Measurements from ENCODE around the gene RELL1. TPM values are rescaled to one million over a fixed set of nuclear protein-coding genes. Genes with fewer than 3 reads are reported as not detected.

RELL1 gene
- total RNA-seq, 4 donors from 2014 or later: 44.4 to 83.3 (median 73.6) TPM

DNA sequence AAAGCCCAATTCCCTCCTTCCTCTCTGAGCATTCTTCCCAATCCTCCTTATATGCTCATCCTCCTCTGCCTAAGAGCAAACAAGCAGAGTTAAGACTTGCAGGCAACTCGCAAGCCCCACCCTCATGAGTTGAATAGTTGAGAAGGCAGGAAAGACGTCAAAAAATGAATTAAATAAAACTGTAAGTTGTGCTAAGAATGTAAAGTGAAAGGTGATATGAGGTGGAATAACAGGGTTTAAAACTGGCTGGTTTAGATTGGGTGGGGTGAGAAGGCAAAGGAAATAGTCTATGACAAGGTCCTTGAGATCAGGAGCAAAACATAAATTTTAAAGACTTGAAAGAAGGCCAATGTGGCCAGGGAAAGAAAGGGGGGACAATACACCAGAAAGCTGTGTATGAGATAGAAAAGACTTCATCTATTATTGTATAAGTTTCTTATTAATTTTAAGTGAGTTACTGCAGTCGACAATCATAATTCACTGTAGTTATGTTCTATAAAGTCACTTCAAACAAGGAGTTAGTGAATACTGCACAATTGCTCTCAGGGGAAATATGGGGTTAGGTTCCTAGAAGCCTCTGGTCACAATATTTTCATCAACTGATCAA, 124.9 kb downstream of the RELL1 start:
- no peak overlapping the region for H3K4me3 ChIP-seq
- H3K27me3 ChIP-seq: no peaks in the 10 kb centered on the region
- no peaks in the 10 kb centered on the region for H3K4me1 ChIP-seq
- intact Hi-C loops (cut with DNase I): no loop called here
- TF ChIP-seq EP300 (IDR thresholded peaks at IDR 0.05) (no peak), POLR2A (IDR thresholded peaks at IDR 0.05; ENCODE audit: low read depth) (no peak), POLR2AphosphoS5 (IDR thresholded peaks at IDR 0.05) (no peak)
- TF ChIP-seq, protein P1, sequence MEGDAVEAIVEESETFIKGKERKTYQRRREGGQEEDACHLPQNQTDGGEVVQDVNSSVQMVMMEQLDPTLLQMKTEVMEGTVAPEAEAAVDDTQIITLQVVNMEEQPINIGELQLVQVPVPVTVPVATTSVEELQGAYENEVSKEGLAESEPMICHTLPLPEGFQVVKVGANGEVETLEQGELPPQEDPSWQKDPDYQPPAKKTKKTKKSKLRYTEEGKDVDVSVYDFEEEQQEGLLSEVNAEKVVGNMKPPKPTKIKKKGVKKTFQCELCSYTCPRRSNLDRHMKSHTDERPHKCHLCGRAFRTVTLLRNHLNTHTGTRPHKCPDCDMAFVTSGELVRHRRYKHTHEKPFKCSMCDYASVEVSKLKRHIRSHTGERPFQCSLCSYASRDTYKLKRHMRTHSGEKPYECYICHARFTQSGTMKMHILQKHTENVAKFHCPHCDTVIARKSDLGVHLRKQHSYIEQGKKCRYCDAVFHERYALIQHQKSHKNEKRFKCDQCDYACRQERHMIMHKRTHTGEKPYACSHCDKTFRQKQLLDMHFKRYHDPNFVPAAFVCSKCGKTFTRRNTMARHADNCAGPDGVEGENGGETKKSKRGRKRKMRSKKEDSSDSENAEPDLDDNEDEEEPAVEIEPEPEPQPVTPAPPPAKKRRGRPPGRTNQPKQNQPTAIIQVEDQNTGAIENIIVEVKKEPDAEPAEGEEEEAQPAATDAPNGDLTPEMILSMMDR (IDR thresholded peaks at IDR 0.05): no peak
- 67% methylated on average over 3 of the region's 3 CpGs for WGBS
- H3K9me3 ChIP-seq: no peaks in the 10 kb centered on the region
- H3K27ac ChIP-seq (replicated peaks in 1 of 4): no peak overlapping the region
- no peaks in the 10 kb centered on the region for H3K36me3 ChIP-seq
- no peak for DNase-seq (ENCODE audit: extremely low spot score)

Small RNA genes within 50 kb of the gene (small RNA-seq; reads per million reads assigned to genes)
- 0 reads per million in 3 donors for gene RF00019

Other genes with a start within 250 kb of the RELL1 start
- gene PGM2, start 140.3 kb upstream of the RELL1 start, total RNA-seq: 10 to 100 TPM; 17.4 to 19.2 (median 18.8) TPM
- gene TBC1D1, start 204.7 kb upstream of the RELL1 start, total RNA-seq: 100 to 1,000 TPM; 206 to 258 (median 221) TPM

Data from esophagus muscularis mucosa (tissue), 4 donors.